Sigmoid colon (tissue), 7 donors: Measurements from ENCODE around the gene GALK1. TPM values are rescaled to one million over a fixed set of nuclear protein-coding genes. Genes with fewer than 3 reads are reported as not detected.

ENCODE experiments used
- DNase-seq: peaks from one replicate; pipeline ENCODE4 v3.0.0-alpha.2; 2019
- H3K27ac ChIP-seq, 4 donors: fragments of 200-600 bp; sonication (generic); one replicate each; pipeline ENCODE4 v1.5.1; 2016 to 2019; ENCODE audit warnings: mild to moderate bottlenecking in 1 of 4
- H3K27me3 ChIP-seq, 3 donors: fragments of 200-600 bp; sonication (generic); one replicate each; pipeline ENCODE4 v1.5.1; 2019; ENCODE audit warnings: mild to moderate bottlenecking in 1 of 3
- H3K36me3 ChIP-seq, 4 donors: fragments of 200-600 bp; sonication (generic); one replicate each; pipeline ENCODE4 v1.5.1; 2016 to 2019
- H3K4me1 ChIP-seq, 4 donors: fragments of 200-600 bp; sonication (generic); one replicate each; pipeline ENCODE4 v1.5.1; 2017 to 2019
- H3K4me3 ChIP-seq, 4 donors: fragments of 200-600 bp; sonication (generic); one replicate each; pipeline ENCODE4 v1.5.1; 2017 to 2019; ENCODE audit warnings: mild to moderate bottlenecking in 2 of 4, moderate library complexity in 1 of 4
- H3K9me3 ChIP-seq, 4 donors: fragments of 200-600 bp in 3 of 4; sonication (generic) in 3 of 4; one replicate each; pipeline versions ENCODE4 v1.5.1 to v1.6.1; 2013 to 2019
- CTCF ChIP-seq, 4 experiments: fragments of 450-650 bp in 3 of 4; fragments of 200-600 bp in 1 of 4; IDR thresholded peaks; one replicate each; pipeline ENCODE4 v1.5.1; 2016 to 2019; ENCODE audit warnings: antibody characterized with exemption in 4 of 4, mild to moderate bottlenecking in 3 of 4, moderate library complexity in 2 of 4
- EP300 ChIP-seq, 4 donors: sonication (generic); formaldehyde crosslinking; IDR thresholded peaks; one replicate each; pipeline ENCODE4 v1.6.1; 2017; ENCODE audit warnings: antibody characterized with exemption in 4 of 4
- POLR2A ChIP-seq, 2 donors: fragments of 450-650 bp; IDR thresholded peaks; one replicate each; pipeline ENCODE4 v1.6.1; 2016; ENCODE audit warnings: antibody characterized with exemption in 2 of 2, mild to moderate bottlenecking in 2 of 2, moderate library complexity in 2 of 2
- POLR2AphosphoS5 ChIP-seq, 4 donors: sonication (generic); formaldehyde crosslinking; IDR thresholded peaks; one replicate each; pipeline ENCODE4 v1.6.1; 2017; ENCODE audit warnings: antibody characterized with exemption in 4 of 4
- WGBS, 2 donors: extraction: QIAGEN DNeasy Blood & Tissue Kit; methylation state at CpG; one replicate each; pipeline ENCODE4 v1.1.7; 2013; 5-methylcytosine and 5-hydroxymethylcytosine counted together
- intact Hi-C: fragments of 100-400 bp; cut with DNase I; formaldehyde crosslinking; loops from one replicate; pipeline ENCODE4 v1.15.1; 2023
- polyA plus RNA-seq, 3 donors: library from polyadenylated mRNA; stranded (reverse); fragments of 200-250 nt; gene quantifications; one replicate each; pipeline ENCODE4 v1.2.3, GENCODE V29; 2013
- total RNA-seq, 4 donors: library from RNA; depleted of rRNA; stranded (reverse); fragments of >200 nt; gene quantifications; one replicate each; pipeline ENCODE4 v1.1.0, GENCODE V29; 2016
- donor health status: healthy with polysubstance abuse.
- donor health status: Bipolar disorder and iron deficiency.
- donor health status: healthy.

GALK1 gene
- total and polyA plus RNA-seq, 7 donors = 14.3 to 28.2 (median 19.4) TPM

- 87 to 93% methylated on average over 4 of the region's 4 CpGs for WGBS, 2 donors
- H3K9me3 ChIP-seq = no peaks in the 10 kb centered on the region
Measured at GRCh38 chr17:75799402-75799801, 34.4 kb upstream of the GALK1 start.

GRCh38 chr17:75795820-75796607 lies 31.0 kb upstream of the GALK1 start:
- Histone ChIP-seq H3K27ac (no peak overlapping the region), H3K4me3 (no peak overlapping the region), H3K4me1 (no peaks in the 10 kb centered on the region), H3K36me3 (peaks cover 9 to 49% (median 13%) of the 10 kb centered on the region in 4 donors), H3K27me3 (no peaks in the 10 kb centered on the region), H3K9me3 (no peaks in the 10 kb centered on the region)
- TF ChIP-seq POLR2A (IDR thresholded peaks at IDR 0.05) = no peak
- no peak for TF ChIP-seq CTCF (IDR thresholded peaks at IDR 0.05)
- TF ChIP-seq POLR2AphosphoS5 (IDR thresholded peaks at IDR 0.05) = no peak
- TF ChIP-seq EP300 (IDR thresholded peaks at IDR 0.05) = no peak
- DNase-seq = peak; percentile 32
- 72 to 84% methylated on average over 8 of the region's 8 CpGs for WGBS, 2 donors
- intact Hi-C loops = no loop called here

More at GRCh38 chr17:75799402-75799801, 34.4 kb upstream of the GALK1 start:
- Histone ChIP-seq H3K27ac (no peak overlapping the region), H3K4me1 (no peaks in the 10 kb centered on the region), H3K4me3 (no peak overlapping the region), H3K36me3 (peaks cover 9 to 41% (median 13%) of the 10 kb centered on the region in 4 donors), H3K27me3 (no peaks in the 10 kb centered on the region)
- DNase-seq = no peak
- TF ChIP-seq POLR2A (IDR thresholded peaks at IDR 0.05) = no peak
- no peak for TF ChIP-seq POLR2AphosphoS5 (IDR thresholded peaks at IDR 0.05)
- no peak for TF ChIP-seq EP300 (IDR thresholded peaks at IDR 0.05)
- no peak for TF ChIP-seq CTCF (IDR thresholded peaks at IDR 0.05)
- intact Hi-C loops = no loop called here

GRCh38 chr17:75793460-75793859 lies 28.5 kb upstream of the GALK1 start:
- TF ChIP-seq POLR2AphosphoS5 (IDR thresholded peaks at IDR 0.05) (no peak), EP300 (IDR thresholded peaks at IDR 0.05) (no peak), CTCF (IDR thresholded peaks at IDR 0.05) (no peak), POLR2A (IDR thresholded peaks at IDR 0.05) (no peak)
- intact Hi-C loops = no loop called here
- Histone ChIP-seq H3K9me3 (no peaks in the 10 kb centered on the region), H3K4me3 (no peak overlapping the region), H3K4me1 (no peaks in the 10 kb centered on the region), H3K27ac (no peak overlapping the region), H3K36me3 (peaks cover 0 to 30% (median 9%) of the 10 kb centered on the region in 4 donors), H3K27me3 (no peaks in the 10 kb centered on the region)
- no peak for DNase-seq
- 60 to 67% methylated on average over 1 of the region's 1 CpG for WGBS, 2 donors

GRCh38 chr17:75791254-75791653 lies 26.3 kb upstream of the GALK1 start:
- Histone ChIP-seq H3K4me3 (no peak overlapping the region), H3K27ac (no peak overlapping the region), H3K27me3 (no peaks in the 10 kb centered on the region), H3K36me3 (peaks cover 0 to 15% (median 0%) of the 10 kb centered on the region in 4 donors), H3K4me1 (peaks cover 0 to 17% (median 11%) of the 10 kb centered on the region in 4 donors), H3K9me3 (no peaks in the 10 kb centered on the region)
- no peak for TF ChIP-seq POLR2AphosphoS5 (IDR thresholded peaks at IDR 0.05)
- no peak for TF ChIP-seq CTCF (IDR thresholded peaks at IDR 0.05)
- no peak for TF ChIP-seq EP300 (IDR thresholded peaks at IDR 0.05)
- no peak for TF ChIP-seq POLR2A (IDR thresholded peaks at IDR 0.05)
- no peak for DNase-seq
- 86 to 90% methylated on average over 6 of the region's 6 CpGs for WGBS, 2 donors
- intact Hi-C loops = no loop called here
